Testis (tissue), 3 donors: ENCODE measurements around the gene CDH22. TPM values are rescaled to one million over a fixed set of nuclear protein-coding genes. Genes with fewer than 3 reads are reported as not detected.

Experiments used
- DNase-seq: peaks from one replicate; pipeline ENCODE4 v3.0.0-alpha.2; 2019
- H3K27ac ChIP-seq, 2 donors: fragments of 200-600 bp; sonication (generic); one replicate each; pipeline ENCODE4 v1.5.1; 2019
- H3K27me3 ChIP-seq: fragments of 200-600 bp; sonication (generic); one replicate; pipeline ENCODE4 v1.5.1; 2019
- H3K36me3 ChIP-seq: fragments of 200-600 bp; sonication (generic); one replicate; pipeline ENCODE4 v1.5.1; 2017; ENCODE audit warnings: low read depth; ENCODE audit errors: missing control alignments
- H3K4me1 ChIP-seq: fragments of 200-600 bp; sonication (generic); one replicate; pipeline ENCODE4 v1.5.1; 2019
- H3K4me3 ChIP-seq, 2 donors: fragments of 200-600 bp; sonication (generic); one replicate each; pipeline ENCODE4 v1.5.1; 2017 to 2019
- H3K9me3 ChIP-seq: fragments of 200-600 bp; sonication (generic); one replicate; pipeline ENCODE4 v1.5.1; 2017
- CTCF ChIP-seq, 3 experiments: fragments of 450-650 bp in 2 of 3; fragments of 200-600 bp in 1 of 3; sonication (generic) in 1 of 3; IDR thresholded peaks; one replicate each; pipeline ENCODE4 v1.5.1; 2016 to 2019; ENCODE audit warnings: antibody characterized with exemption in 3 of 3, mild to moderate bottlenecking in 2 of 3, moderate library complexity in 1 of 3
- POLR2A ChIP-seq: fragments of 450-650 bp; IDR thresholded peaks from one replicate; pipeline ENCODE4 v1.6.1; 2017; ENCODE audit warnings: antibody characterized with exemption, mild to moderate bottlenecking, moderate library complexity
- WGBS, 2 donors: methylation state at CpG; one replicate each; pipeline ENCODE4 v1.1.5; 2018; 5-methylcytosine and 5-hydroxymethylcytosine counted together
- intact Hi-C: fragments of 100-400 bp; cut with DNase I; formaldehyde crosslinking; loops from one replicate; pipeline ENCODE4 v1.15.1; 2023; ENCODE audit warnings: low total_unique reads
- polyA plus RNA-seq: library from polyadenylated mRNA; stranded (reverse); fragments of 350-450 nt; fragmentation: Illumina TruSeq; extraction: RNeasy Lipid Tissue Mini Kit (QIAGEN cat#74804); gene quantifications from one replicate; pipeline ENCODE4 v1.2.3, GENCODE V29; 2014; ENCODE audit warnings: low read depth, low replicate concordance; ENCODE audit not compliant: insufficient read depth
- total RNA-seq, 2 donors: library from RNA; depleted of rRNA; stranded (reverse); fragments of >200 nt; gene quantifications; one replicate each; pipeline ENCODE4 v1.2.3, GENCODE V29; 2016

Gene CDH22
- total and polyA plus RNA-seq, 3 donors from 2014 or later = 1.8 to 2.6 (median 2.6) TPM

- no peaks in the 10 kb centered on the region for H3K27me3 ChIP-seq
- no peak for TF ChIP-seq CTCF (IDR thresholded peaks at IDR 0.05)
- TF ChIP-seq POLR2A = no peak
These were observed 117.7 kb downstream of the CDH22 start for GRCh38 chr20:46190478-46191167.

DNA sequence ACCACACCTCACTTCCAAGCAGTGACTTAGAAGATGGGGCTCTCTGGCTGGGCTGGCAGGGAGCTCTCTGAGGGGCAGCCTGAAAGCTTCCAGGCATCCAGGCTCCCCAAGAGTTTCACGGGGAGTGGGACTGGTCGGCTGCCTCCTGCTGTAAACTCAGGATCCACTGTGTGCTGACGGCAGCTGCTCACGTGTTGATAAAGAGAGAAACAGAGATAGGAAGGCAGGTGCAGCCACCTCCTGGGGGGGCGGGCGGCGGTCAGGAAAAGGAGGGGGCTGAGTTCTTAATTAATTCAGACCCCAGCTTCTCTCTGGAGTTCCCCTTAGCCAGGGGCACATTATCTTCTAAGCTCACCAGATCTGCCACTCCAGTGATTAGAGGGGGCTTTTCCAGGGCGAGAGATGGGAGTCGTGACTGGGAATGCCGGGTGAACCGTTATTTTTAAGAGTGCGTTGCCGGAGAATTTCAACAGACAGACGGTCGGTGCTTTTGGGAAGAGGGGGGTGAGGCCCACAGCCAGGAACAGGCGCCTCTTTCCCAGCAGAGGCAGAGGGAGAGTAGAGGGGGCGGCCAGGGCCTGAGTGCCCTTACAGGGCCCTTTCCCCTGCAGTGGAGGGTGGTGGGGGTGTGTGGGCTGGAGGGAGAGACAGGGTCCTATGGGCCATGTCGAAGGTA, 119.3 kb downstream of the CDH22 start:
- no peaks in the 10 kb centered on the region for H3K27me3 ChIP-seq
- DNase-seq = no peak
- TF ChIP-seq CTCF (IDR thresholded peaks at IDR 0.05) = no peak
- no peak for TF ChIP-seq POLR2A
- intact Hi-C loops = no loop called here
- WGBS, 2 donors = 57 to 61% methylated on average over 18 of the region's 18 CpGs
- no peak overlapping the region for H3K27ac ChIP-seq
- H3K36me3 ChIP-seq = no peaks in the 10 kb centered on the region
- no peak overlapping the region for H3K4me3 ChIP-seq
- H3K9me3 ChIP-seq = no peaks in the 10 kb centered on the region
- no peaks in the 10 kb centered on the region for H3K4me1 ChIP-seq

More at GRCh38 chr20:46190478-46191167, 117.7 kb downstream of the CDH22 start:
- H3K9me3 ChIP-seq = no peaks in the 10 kb centered on the region
- H3K27ac ChIP-seq = no peak overlapping the region
- no peak for DNase-seq
- no peaks in the 10 kb centered on the region for H3K4me1 ChIP-seq
- H3K36me3 ChIP-seq = no peaks in the 10 kb centered on the region
- intact Hi-C loops = no loop called here
- WGBS, 2 donors = 77 to 78% methylated on average over 9 of the region's 9 CpGs
- H3K4me3 ChIP-seq = no peak overlapping the region

GRCh38 chr20:46186210-46186609, 122.1 kb downstream of the CDH22 start:
- no peaks in the 10 kb centered on the region for H3K27me3 ChIP-seq
- no peak overlapping the region for H3K4me3 ChIP-seq
- no peaks in the 10 kb centered on the region for H3K36me3 ChIP-seq
- DNase-seq = no peak
- WGBS, 2 donors = 88 to 90% methylated on average over 5 of the region's 5 CpGs
- intact Hi-C loops = no loop called here
- H3K9me3 ChIP-seq = no peaks in the 10 kb centered on the region
- no peak overlapping the region for H3K27ac ChIP-seq
- H3K4me1 ChIP-seq = no peaks in the 10 kb centered on the region
- TF ChIP-seq POLR2A (no peak), CTCF (IDR thresholded peaks at IDR 0.05) (no peak)

- no peaks in the 10 kb centered on the region for H3K9me3 ChIP-seq
- H3K27ac ChIP-seq = no peak overlapping the region
- H3K4me1 ChIP-seq = no peaks in the 10 kb centered on the region
- no peak for TF ChIP-seq POLR2A
- no peak for TF ChIP-seq CTCF (IDR thresholded peaks at IDR 0.05)
- intact Hi-C loops = no loop called here
- WGBS, 2 donors = 95% methylated on average over 3 of the region's 3 CpGs
- no peaks in the 10 kb centered on the region for H3K27me3 ChIP-seq
- DNase-seq = no peak
- no peaks in the 10 kb centered on the region for H3K36me3 ChIP-seq
- no peak overlapping the region for H3K4me3 ChIP-seq
These were observed 122.9 kb downstream of the CDH22 start for GRCh38 chr20:46185353-46185752.
